Measurements from ENCODE around the gene KCNK16. TPM values are rescaled to one million over a fixed set of nuclear protein-coding genes. Genes with fewer than 3 reads are reported as not detected.
A peak's percentile ranks its signal among the peaks of the same experiment; 100 is the strongest.

KCNK16 gene
- total and polyA plus RNA-seq, 11 donors: not detected

- no peaks in the 10 kb centered on the region for H3K36me3 ChIP-seq
- H3K4me1 ChIP-seq: no peaks in the 10 kb centered on the region
- H3K4me3 ChIP-seq: no peak overlapping the region
- no peak overlapping the region for H3K27ac ChIP-seq
- no peak for TF ChIP-seq POLR2A (IDR thresholded peaks at IDR 0.05)
- TF ChIP-seq, protein P1, sequence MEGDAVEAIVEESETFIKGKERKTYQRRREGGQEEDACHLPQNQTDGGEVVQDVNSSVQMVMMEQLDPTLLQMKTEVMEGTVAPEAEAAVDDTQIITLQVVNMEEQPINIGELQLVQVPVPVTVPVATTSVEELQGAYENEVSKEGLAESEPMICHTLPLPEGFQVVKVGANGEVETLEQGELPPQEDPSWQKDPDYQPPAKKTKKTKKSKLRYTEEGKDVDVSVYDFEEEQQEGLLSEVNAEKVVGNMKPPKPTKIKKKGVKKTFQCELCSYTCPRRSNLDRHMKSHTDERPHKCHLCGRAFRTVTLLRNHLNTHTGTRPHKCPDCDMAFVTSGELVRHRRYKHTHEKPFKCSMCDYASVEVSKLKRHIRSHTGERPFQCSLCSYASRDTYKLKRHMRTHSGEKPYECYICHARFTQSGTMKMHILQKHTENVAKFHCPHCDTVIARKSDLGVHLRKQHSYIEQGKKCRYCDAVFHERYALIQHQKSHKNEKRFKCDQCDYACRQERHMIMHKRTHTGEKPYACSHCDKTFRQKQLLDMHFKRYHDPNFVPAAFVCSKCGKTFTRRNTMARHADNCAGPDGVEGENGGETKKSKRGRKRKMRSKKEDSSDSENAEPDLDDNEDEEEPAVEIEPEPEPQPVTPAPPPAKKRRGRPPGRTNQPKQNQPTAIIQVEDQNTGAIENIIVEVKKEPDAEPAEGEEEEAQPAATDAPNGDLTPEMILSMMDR (IDR thresholded peaks at IDR 0.05): no peak
- ATAC-seq (peak in 3 of 4 donors; percentile 30 to 65 (median 57)), DNase-seq (peak in 1 of 5 donors; percentile 40)
- peaks cover 0 to 7% (median 0%) of the 10 kb centered on the region in 9 donors for H3K27me3 ChIP-seq
- no peaks in the 10 kb centered on the region for H3K9me3 ChIP-seq
- intact Hi-C loops (cut with DNase I): no loop called here
- WGBS, 4 donors: 42 to 54% (median 49%) methylated on average over 6 to 8 of the region's 8 CpGs
Measured at GRCh38 chr6:39280247-39280731, 42.2 kb downstream of the KCNK16 start.

GRCh38 chr6:39279539-39279938 is 43.0 kb downstream of the KCNK16 start:
- H3K27me3 ChIP-seq: peaks cover 0 to 7% (median 0%) of the 10 kb centered on the region in 9 donors
- ATAC-seq: no peak
- H3K9me3 ChIP-seq: no peaks in the 10 kb centered on the region
- WGBS, 4 donors: 91 to 94% (median 92%) methylated on average over 2 to 6 of the region's 6 CpGs
- H3K27ac ChIP-seq: no peak overlapping the region
- TF ChIP-seq, protein P1 (IDR thresholded peaks at IDR 0.05): no peak
- no peak for TF ChIP-seq POLR2A (IDR thresholded peaks at IDR 0.05)
- no peak overlapping the region for H3K4me3 ChIP-seq
- H3K4me1 ChIP-seq: no peaks in the 10 kb centered on the region
- H3K36me3 ChIP-seq: no peaks in the 10 kb centered on the region
- intact Hi-C loops (cut with DNase I): no loop called here
- DNase-seq: no peak

DNA sequence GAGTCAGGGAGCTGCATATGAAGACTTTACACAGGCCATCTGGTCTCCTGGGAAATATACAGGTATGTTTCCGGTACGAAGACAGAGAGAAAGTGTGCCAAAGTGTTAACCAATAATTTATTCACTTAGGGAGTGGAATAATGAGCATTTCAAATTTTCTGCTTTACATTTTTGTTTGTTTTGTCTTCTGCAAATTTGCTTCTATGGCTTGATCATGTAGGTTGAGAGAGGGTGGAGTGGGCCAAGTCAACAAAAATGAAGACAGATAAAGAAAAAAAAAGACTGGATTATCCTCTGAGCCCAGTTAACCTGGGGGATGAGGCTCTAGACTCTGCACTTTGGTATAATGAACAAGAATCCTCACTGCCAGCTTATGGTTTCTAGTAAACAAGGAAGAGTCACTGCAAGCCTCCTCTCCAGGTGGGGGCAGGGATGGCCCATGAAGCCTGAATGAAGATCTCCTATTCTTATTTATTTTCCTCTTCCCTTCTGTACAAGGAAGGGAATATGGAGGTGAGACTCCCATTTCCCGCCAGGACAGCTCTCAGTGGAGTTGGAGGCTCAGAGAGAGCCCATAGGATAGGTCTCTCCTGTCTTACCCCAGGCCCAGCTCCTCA is 46.0 kb downstream of the KCNK16 start:
- H3K27ac ChIP-seq: no peak overlapping the region
- 78 to 91% (median 81%) methylated on average over 3 of the region's 3 CpGs for WGBS, 4 donors
- no peaks in the 10 kb centered on the region for H3K9me3 ChIP-seq
- ATAC-seq: no peak
- peaks cover 0 to 7% (median 0%) of the 10 kb centered on the region in 9 donors for H3K27me3 ChIP-seq
- H3K4me1 ChIP-seq: no peaks in the 10 kb centered on the region
- TF ChIP-seq, protein P1 (IDR thresholded peaks at IDR 0.05): no peak
- DNase-seq: no peak
- H3K4me3 ChIP-seq: no peak overlapping the region
- intact Hi-C loops (cut with DNase I): no loop called here
- H3K36me3 ChIP-seq: no peaks in the 10 kb centered on the region

DNA sequence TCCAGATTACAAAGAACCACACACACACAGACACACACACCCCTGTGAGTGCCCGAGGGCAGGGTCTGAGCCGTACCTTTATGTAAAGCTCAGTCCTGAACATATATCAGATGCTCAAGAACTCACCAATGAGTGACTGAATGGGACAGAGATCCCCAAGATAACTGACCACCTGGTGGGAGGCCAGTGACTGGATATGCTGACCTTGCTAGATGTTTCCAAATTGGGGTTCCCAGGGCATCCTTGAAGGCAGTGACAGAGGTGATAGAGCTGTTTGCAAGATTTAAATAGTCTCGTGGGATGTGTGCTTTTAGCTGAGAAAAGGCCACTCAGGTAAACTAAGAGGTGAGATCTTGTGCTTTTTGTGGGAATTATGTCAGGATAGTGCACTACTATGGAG is 47.6 kb downstream of the KCNK16 start:
- Histone ChIP-seq H3K9me3 (no peaks in the 10 kb centered on the region), H3K27me3 (peaks cover 0 to 7% (median 0%) of the 10 kb centered on the region in 9 donors), H3K27ac (no peak overlapping the region), H3K36me3 (no peaks in the 10 kb centered on the region), H3K4me3 (no peak overlapping the region), H3K4me1 (no peaks in the 10 kb centered on the region)
- ATAC-seq (no peak), DNase-seq (no peak)
- intact Hi-C loops (cut with DNase I): no loop called here
- no peak for TF ChIP-seq POLR2A (IDR thresholded peaks at IDR 0.05)
- TF ChIP-seq, protein P1 (IDR thresholded peaks at IDR 0.05): no peak
- WGBS, 4 donors: 62 to 82% (median 72%) methylated on average over 2 to 3 of the region's 3 CpGs

All from heart left ventricle (tissue), 16 donors.